Fibroblast of pulmonary artery (primary cell): ENCODE results near the gene OR1F1.

Source experiments
- DNase-seq: peaks from one replicate; pipeline ENCODE4 v3.0.0-alpha.2; 2010; ENCODE audit warnings: low read depth
- H3K4me3 ChIP-seq: replicated peaks from 2 replicates; pipeline ENCODE4 v1.5.1; 2011; ENCODE audit warnings: low read depth, mild to moderate bottlenecking, control low read depth, low read length, moderate library complexity
- CTCF ChIP-seq: IDR thresholded peaks from 2 replicates; pipeline ENCODE4 v1.5.1; 2011; ENCODE audit warnings: mild to moderate bottlenecking, control low read depth, low read length, inconsistent platforms; ENCODE audit errors: missing control alignments

Gene OR1F1

GRCh38 chr16:3142770-3143169 is 45.2 kb upstream of the OR1F1 start:
- TF ChIP-seq CTCF = no peak
- no peak for DNase-seq
- H3K4me3 ChIP-seq = no peak overlapping the region

- no peak for DNase-seq
- no peak for TF ChIP-seq CTCF
- no peak overlapping the region for H3K4me3 ChIP-seq
Observed at GRCh38 chr16:3143189-3143588, 44.8 kb upstream of the OR1F1 start.

GRCh38 chr16:3143598-3144320 is 44.2 kb upstream of the OR1F1 start:
- no peak overlapping the region for H3K4me3 ChIP-seq
- DNase-seq = no peak
- TF ChIP-seq CTCF = no peak

- H3K4me3 ChIP-seq = no peak overlapping the region
- DNase-seq = no peak
- TF ChIP-seq CTCF = no peak
Observed at GRCh38 chr16:3144321-3144983, 43.6 kb upstream of the OR1F1 start.

GRCh38 chr16:3145151-3145550 is 42.9 kb upstream of the OR1F1 start:
- TF ChIP-seq CTCF = no peak
- H3K4me3 ChIP-seq = no peak overlapping the region
- no peak for DNase-seq

- H3K4me3 ChIP-seq = no peak overlapping the region
- no peak for TF ChIP-seq CTCF
- DNase-seq = no peak
Observed at GRCh38 chr16:3145660-3146059, 42.3 kb upstream of the OR1F1 start.
